OCI-LY1 (cell line): Measurements from ENCODE around the gene PWP1.

Experiments
- CTCF ChIP-seq: fragments of 200-600 bp; sonication (generic), shearing (Covaris generic); IDR thresholded peaks from 2 replicates; pipeline ENCODE4 v1.5.1; 2017; ENCODE audit warnings: mild to moderate bottlenecking, antibody characterized with exemption, low read length, moderate library complexity, mixed read lengths
- EZH2 ChIP-seq: fragments of 200-600 bp; sonication (generic), shearing (Covaris generic); IDR thresholded peaks from 2 replicates; pipeline ENCODE4 v1.8.0; 2017; ENCODE audit warnings: borderline replicate concordance, mixed run types, mild to moderate bottlenecking, antibody characterized with exemption, low read length, moderate library complexity, mixed read lengths

DNA sequence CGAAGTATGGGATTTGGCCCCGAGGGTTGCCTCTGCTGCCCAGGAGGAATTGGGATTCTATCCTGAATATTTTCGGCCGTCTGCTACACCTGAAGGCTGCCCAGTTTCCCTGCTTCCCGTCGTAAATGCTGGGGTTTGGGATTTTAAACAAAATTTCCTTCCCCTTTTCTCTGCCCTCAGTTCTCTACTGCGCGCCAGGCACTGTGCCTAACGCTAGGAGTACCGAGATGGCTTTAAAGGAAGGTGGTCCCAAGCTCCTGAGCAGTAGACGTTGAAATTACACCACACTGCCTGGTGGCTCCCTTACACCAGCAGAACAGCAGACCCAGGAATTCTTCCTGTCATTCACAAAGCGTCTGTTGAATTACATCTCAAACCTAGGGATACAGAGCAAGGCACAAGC lies 75.9 kb downstream of the PWP1 start:
- TF ChIP-seq CTCF (no peak), EZH2 (no peak)
